Tibial nerve (tissue), 3 donors: ENCODE data around the gene PARD3B.

Source experiments
- CTCF ChIP-seq, 5 experiments: fragments of 200-600 bp in 3 of 5; fragments of 450-650 bp in 2 of 5; sonication (generic) in 3 of 5; IDR thresholded peaks; one replicate each; pipeline ENCODE4 v1.5.1; 2016 to 2019; ENCODE audit warnings: antibody characterized with exemption in 5 of 5, mild to moderate bottlenecking in 3 of 5, moderate library complexity in 2 of 5
- POLR2A ChIP-seq, 2 donors: fragments of 450-650 bp; IDR thresholded peaks; one replicate each; pipeline ENCODE4 v1.6.1; 2017; ENCODE audit warnings: antibody characterized with exemption in 2 of 2, mild to moderate bottlenecking in 2 of 2, moderate library complexity in 2 of 2

DNA sequence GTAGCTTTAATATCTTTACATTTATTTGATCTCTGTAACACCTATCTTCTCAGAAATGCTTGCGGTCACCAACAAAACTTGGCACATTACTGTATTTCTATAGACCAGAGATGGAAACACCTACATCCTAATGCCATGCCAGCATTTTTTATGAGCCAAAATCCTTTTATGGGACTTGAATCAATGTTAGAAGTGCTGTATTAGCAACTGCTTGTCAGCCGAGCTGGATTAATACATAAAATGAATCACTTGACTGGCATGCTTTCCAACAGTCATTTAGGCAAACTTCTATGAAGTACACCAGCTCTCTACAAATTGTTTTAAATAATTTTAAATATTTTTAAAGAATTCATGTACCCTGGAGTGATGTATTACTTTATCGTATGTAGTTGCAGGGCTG is 864.1 kb downstream of the PARD3B start:
- no peak for TF ChIP-seq CTCF (IDR thresholded peaks at IDR 0.05)
- no peak for TF ChIP-seq POLR2A (IDR thresholded peaks at IDR 0.05)
